ENCODE results near the gene HOXD4.

GRCh38 chr2:176131848-176132158 lies 19.5 kb upstream of the HOXD4 start:
- TF ChIP-seq EZH2 (IDR thresholded peaks at IDR 0.05; ENCODE audit: insufficient read depth, poor library complexity, severe bottlenecking) (no peak), EZH2phosphoT487 (IDR thresholded peaks at IDR 0.05; ENCODE audit: insufficient read depth, low read depth) (no peak)
